Measurements from ENCODE around the gene CHCHD6.

The CHCHD6 gene

GRCh38 chr3:126989316-126990023, 285.4 kb downstream of the CHCHD6 start:
- no peak for DNase-seq (ENCODE audit: low read depth in 1 of 2, low spot score in 1 of 2)

- DNase-seq (ENCODE audit: low read depth in 1 of 2, low spot score in 1 of 2), result no peak
Observed at GRCh38 chr3:126990024-126990700, 286.1 kb downstream of the CHCHD6 start.

GRCh38 chr3:126990890-126991289, 286.9 kb downstream of the CHCHD6 start:
- no peak for DNase-seq (ENCODE audit: low read depth in 1 of 2, low spot score in 1 of 2)

GRCh38 chr3:126991366-126992200, 287.5 kb downstream of the CHCHD6 start:
- no peak for DNase-seq (ENCODE audit: low read depth in 1 of 2, low spot score in 1 of 2)

- no peak for DNase-seq (ENCODE audit: low read depth in 1 of 2, low spot score in 1 of 2)
Observed at GRCh38 chr3:126992216-126992615, 288.2 kb downstream of the CHCHD6 start.

GRCh38 chr3:126992776-126993175, 288.7 kb downstream of the CHCHD6 start:
- no peak for DNase-seq (ENCODE audit: low read depth in 1 of 2, low spot score in 1 of 2)

DNA sequence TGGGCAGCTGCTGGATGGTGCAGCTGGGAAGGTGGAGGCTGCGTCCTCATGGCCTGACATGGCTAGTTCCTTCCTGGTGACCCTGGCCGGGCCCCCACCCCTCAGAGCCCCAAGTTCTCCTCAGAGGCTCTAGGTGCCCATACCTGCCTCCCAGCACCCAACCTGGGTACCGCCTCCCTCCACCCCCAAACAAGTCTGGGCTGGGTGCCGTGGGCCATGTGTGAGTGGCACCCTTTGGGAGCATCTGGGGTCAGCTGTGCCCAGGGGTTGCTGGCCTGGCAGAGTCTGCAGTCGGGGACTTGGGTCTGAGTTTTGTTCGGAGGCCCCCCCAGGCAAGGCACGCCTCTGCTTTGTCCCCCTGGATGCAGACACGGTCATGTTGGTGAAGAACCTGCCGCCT, 289.4 kb downstream of the CHCHD6 start:
- no peak for DNase-seq (ENCODE audit: low read depth in 1 of 2, low spot score in 1 of 2)

DNA sequence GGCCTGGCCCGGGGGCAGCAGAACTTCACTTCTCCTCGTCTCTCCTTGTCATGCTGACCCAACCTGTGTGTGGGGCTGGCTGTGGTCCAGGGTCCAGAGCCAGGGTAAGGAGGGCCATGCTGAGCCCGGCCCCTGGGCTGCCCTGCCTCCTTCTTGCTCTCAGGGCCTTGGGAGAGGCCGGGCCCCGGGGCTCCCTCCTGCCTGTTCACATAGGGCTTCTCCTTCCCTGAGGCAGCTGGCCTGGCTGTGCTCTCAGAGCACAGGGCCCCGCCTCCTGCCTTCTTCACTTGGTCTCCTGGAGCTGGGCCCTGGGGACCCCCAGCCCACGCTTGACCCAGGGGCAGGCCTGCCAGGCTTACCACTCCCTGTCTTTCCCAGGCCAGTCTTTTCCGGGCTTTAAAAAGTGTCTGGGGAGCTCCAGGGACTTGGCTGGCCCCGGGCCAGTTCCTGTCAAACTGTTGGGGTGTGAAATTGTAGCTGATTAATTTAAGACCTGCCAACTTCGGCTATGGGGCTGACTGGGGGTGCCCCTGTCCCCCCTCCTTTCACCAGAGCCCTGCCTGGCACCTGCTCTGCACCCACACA, 290.7 kb downstream of the CHCHD6 start:
- no peak for DNase-seq (ENCODE audit: low read depth in 1 of 2, low spot score in 1 of 2)

- DNase-seq (ENCODE audit: low read depth in 1 of 2, low spot score in 1 of 2), result no peak
Observed at GRCh38 chr3:126995254-126995780, 291.3 kb downstream of the CHCHD6 start.

- no peak for DNase-seq (ENCODE audit: low read depth in 1 of 2, low spot score in 1 of 2)
Observed at GRCh38 chr3:126995926-126996512, 292.0 kb downstream of the CHCHD6 start.

DNA sequence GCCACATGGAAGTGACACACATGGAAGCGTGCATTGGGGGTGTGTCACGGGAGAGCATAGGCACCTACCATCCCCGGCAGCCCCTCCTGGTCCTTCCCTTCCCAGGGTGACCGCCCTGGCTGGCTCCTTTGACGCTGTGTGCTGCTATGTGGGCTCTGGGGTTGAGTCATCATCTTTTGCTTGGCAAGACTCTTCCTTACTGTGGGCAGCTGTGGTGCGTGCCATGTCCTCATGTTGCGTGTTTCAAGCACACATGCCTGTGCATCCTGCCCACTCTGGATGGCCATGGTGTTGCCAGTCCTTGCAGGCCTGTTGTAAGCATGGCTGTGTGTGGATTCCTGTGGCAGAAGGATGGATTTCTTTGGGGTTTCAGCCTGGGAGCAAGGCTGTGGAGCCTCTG, 292.9 kb downstream of the CHCHD6 start:
- no peak for DNase-seq (ENCODE audit: low read depth in 1 of 2, low spot score in 1 of 2)

- no peak for DNase-seq (ENCODE audit: low read depth in 1 of 2, low spot score in 1 of 2)
Observed at GRCh38 chr3:126997455-126998038, 293.5 kb downstream of the CHCHD6 start.

DNA sequence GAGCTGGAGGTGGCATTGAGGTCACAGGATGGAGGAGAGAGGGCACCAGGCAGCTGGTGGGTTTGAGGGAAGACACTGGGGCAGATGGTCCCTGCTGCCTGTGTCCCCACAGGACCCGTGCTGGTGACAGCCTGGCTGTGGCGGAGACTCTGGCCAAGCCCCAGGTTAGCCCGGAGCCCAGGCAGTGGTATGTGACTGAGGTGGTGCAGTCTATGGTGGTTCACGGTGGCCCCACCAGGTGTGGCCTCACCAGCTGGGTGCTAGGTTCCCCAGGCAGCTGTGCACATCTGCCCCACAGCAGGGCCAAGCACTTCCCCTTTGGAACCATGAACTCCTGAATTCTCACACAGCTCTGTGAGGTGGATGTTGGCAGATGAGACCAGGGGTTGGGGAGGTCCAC, 294.3 kb downstream of the CHCHD6 start:
- DNase-seq (ENCODE audit: low read depth in 1 of 2, low spot score in 1 of 2), result no peak

GRCh38 chr3:126998728-126999127, 294.7 kb downstream of the CHCHD6 start:
- DNase-seq (ENCODE audit: low read depth in 1 of 2, low spot score in 1 of 2), result no peak

DNA sequence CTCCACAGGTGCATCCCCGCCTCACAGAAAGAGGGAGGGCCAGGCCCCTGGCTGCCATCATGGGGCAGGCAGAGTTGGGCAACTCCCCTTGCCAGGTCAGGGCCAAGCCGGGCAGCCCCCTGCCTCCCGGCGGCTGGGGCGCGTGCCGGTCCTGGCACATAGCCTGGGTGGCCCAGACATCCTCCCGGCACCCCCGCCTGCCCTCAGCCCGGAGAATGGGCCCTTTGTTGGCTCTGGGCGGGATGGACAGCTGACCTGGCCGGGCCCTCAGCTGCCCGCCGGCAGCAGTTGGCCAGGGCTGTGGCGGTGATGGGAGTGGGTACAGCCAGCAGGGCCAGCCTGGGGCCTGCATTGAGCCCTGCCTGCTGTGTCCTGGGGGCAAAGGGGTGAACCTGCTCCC, 295.3 kb downstream of the CHCHD6 start:
- DNase-seq (ENCODE audit: low read depth in 1 of 2, low spot score in 1 of 2), result no peak

- DNase-seq (ENCODE audit: low read depth in 1 of 2, low spot score in 1 of 2), result no peak
Observed at GRCh38 chr3:127000119-127000518, 296.1 kb downstream of the CHCHD6 start.

DNA sequence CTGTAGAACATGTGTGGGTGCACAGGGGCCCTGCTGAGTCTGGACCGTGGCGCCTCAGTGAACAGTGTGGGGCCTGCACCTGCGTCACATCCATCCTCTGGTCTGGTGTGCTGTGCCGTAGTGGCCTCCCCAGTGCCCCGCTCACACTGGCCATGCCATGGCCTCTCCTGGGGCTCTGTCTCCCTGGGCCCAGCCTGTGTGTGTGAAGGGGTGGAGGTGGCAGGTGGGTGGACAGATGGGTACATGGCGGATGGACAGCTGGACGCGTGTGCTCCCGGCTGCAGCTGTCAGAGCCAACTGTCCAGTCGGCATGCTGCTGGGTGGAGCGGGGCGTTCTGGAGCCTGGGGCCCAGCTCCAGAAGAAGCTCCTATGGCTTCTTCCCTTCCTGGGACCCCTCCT, 296.7 kb downstream of the CHCHD6 start:
- DNase-seq (ENCODE audit: low read depth in 1 of 2, low spot score in 1 of 2), result no peak

DNA sequence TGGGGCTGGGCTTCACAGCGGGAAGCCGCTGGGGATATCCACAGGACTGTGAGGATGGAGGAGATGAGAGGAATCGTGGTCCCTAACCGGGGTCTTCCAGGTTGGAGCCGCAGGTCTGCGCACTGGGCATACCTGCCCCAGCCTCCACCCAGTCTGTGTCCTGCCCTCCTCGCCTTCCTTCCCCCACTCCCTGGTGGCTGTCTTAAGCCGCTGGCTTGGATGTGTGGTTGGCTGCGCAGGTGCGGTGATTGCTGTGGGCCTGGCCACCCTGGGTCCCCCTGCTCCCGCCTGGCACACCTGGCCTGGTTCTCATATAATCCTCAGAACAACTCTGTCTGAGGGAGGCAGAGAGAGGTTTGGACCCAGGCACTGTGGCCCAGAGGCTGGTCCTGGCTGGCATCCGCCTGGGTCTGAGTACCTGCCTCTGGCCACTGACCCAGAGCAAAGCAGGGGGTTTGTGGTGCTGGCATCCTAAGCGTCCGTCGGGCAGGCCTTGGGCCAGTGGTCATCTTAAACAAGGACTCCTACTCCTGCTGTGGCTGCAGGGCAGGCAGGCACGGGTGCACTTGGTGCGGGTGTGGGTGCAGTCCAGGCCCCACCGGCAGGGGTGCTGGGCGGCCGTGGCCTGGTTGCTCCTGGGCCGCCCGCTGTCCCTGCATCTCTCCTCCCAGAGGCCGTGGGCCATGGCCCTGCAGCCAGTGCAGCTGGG, 297.6 kb downstream of the CHCHD6 start:
- DNase-seq (ENCODE audit: low read depth in 1 of 2, low spot score in 1 of 2), result no peak

DNA sequence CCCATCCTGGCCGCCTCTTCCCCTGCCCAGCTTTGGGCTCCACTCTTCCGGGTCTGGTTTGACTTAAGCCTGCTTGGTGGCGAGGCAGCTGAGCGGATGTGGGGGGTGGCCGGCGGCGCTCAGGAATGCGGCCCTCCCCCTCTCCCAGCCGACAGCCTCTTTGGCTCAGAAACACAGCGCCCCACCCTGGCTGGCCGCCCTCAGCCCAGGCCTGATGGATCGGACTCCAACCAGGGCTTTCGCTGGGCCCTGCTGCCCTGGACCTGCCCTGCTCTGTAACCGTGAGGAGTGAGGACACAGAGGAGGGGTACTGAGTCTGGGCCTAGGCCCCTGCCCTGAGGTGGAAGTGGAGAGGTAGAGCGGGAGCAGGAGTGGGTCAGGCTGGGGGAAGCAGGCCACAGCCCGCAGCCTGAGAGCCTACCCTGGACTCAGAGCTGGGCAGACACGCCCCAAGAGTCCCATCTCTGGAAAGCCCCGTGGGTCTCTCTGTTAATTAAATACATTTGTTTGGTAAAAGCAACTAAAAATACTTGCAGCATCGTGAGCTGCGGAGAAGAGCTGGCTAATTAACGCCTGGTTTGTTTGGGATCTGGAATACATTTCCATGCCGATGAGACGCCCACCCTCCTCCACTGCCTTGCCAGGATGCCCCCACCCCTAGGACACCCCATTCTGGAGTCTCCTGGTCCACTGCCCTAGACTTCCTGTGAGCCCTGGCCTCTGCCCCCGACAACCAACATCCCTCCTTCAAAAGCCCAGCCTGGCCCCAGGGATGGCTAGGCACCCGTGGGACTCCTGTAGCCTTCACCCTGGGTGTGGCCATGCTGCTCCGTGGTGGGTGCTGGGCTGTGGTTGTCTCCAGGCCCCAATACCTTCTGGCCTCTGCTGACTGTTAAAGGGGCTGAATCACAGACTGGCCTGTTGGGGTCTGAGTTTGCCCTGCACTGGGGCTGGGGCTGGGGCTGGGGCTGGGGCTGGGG, 298.4 kb downstream of the CHCHD6 start:
- DNase-seq (ENCODE audit: low read depth in 1 of 2, low spot score in 1 of 2), result no peak

Measured in activated T-helper 1 cell treated with anti-CD3 and anti-CD28 coated beads, Interleukin-2, amount 50 U/mL, for 16 hours (primary cell).